Stimulated activated CD8-positive, alpha-beta memory T cell treated with anti-CD3 and anti-CD28 coated beads, Interleukin-7, amount 100 ng/mL, for 24 hours (primary cell): Measurements from ENCODE around the gene RASA3.

Experiments
- DNase-seq: peaks from one replicate; pipeline ENCODE4 v3.0.0-alpha.2; 2020; ENCODE audit warnings: low read depth

Gene RASA3

GRCh38 chr13:113979791-113980471 lies 152.5 kb downstream of the RASA3 start:
- no peak for DNase-seq

- DNase-seq = no peak
Observed at GRCh38 chr13:113978741-113979481, 153.5 kb downstream of the RASA3 start.

- DNase-seq = no peak
Observed at GRCh38 chr13:113977976-113978375, 154.4 kb downstream of the RASA3 start.

- DNase-seq = no peak
Observed at GRCh38 chr13:113976711-113977684, 155.4 kb downstream of the RASA3 start.

- no peak for DNase-seq
Observed at GRCh38 chr13:113975416-113975815, 157.0 kb downstream of the RASA3 start.

- DNase-seq = no peak
Observed at GRCh38 chr13:113974304-113975281, 157.8 kb downstream of the RASA3 start.

GRCh38 chr13:113973218-113974164 lies 158.9 kb downstream of the RASA3 start, which contains the start of gene C13orf46:
C13orf46 (minus strand) TSS chr13:113974076; CDS start chr13:113973997, 79 bp downstream.
- DNase-seq = no peak

GRCh38 chr13:113972451-113973217 lies 159.8 kb downstream of the RASA3 start:
- DNase-seq = no peak

- DNase-seq = no peak
Observed at GRCh38 chr13:113971471-113972231, 160.8 kb downstream of the RASA3 start.

GRCh38 chr13:113970810-113971470 lies 161.5 kb downstream of the RASA3 start:
- DNase-seq = no peak

GRCh38 chr13:113969973-113970611 lies 162.3 kb downstream of the RASA3 start:
- no peak for DNase-seq

- no peak for DNase-seq
Observed at GRCh38 chr13:113969311-113969972, 163.0 kb downstream of the RASA3 start.

GRCh38 chr13:113968463-113969310 lies 163.7 kb downstream of the RASA3 start:
- no peak for DNase-seq

GRCh38 chr13:113967729-113968462 lies 164.5 kb downstream of the RASA3 start:
- DNase-seq = no peak

GRCh38 chr13:113967206-113967720 lies 165.2 kb downstream of the RASA3 start:
- DNase-seq = no peak
